GM18873 (cell line): ENCODE results near the gene ARG2.
"Not testable (repeated sequence)": the region's sequence is repeated elsewhere in the genome, so short reads cannot be mapped to it uniquely, and the experiment has no call there.

ENCODE experiments used
- ATAC-seq: cut with Tn5 transposase; IDR thresholded peaks from one replicate; pipeline ENCODE4 v1.9.1; 2021; ENCODE audit warnings: mild to moderate bottlenecking, moderate library complexity, moderate number of reproducible peaks; ENCODE audit not compliant: unreplicated experiment, low FRiP score

ARG2 gene

DNA sequence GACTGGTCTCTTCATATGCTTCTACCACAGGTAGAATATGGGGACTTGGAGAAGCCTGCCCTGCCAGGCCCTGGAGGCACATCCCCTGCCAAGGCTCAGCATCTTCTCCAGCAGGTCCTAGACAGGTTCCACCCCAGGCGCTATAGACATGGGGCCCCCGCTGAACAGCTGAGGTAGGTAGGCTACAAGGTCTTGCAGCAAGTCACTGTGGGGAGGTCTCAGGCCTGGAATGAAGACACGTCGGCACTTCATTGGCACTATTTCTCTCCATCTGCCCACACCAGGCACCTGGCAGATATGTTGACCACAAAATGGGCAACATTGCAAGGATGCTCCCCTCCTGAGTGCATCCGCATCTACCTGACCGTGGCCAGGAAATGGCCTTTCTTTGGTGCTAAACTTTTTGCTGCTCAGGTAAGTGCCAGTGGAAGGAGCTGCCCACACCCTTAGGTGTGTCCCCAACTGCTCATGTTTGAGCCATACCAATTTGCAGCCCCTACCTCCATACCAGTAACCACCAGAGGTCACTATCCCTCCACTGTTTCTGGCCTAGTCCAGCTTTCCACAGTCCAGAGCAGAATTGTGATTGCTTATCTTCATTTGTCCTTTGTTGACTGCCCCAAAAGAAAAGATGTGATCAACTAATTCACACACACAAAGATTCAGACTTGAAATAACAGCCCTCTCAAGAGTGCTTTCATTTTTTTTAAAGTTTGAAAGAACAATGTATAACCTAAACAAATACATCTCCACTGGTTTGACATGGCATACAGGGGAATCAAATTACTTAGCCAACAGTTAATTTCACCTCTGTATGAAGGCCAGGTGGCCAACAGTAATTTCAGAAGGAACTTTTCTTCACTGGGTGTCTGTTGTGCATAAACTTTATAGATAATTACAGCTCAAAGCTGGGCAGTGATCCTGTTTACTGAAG is 35.7 kb upstream of the ARG2 start:
- ATAC-seq, result no peak

DNA sequence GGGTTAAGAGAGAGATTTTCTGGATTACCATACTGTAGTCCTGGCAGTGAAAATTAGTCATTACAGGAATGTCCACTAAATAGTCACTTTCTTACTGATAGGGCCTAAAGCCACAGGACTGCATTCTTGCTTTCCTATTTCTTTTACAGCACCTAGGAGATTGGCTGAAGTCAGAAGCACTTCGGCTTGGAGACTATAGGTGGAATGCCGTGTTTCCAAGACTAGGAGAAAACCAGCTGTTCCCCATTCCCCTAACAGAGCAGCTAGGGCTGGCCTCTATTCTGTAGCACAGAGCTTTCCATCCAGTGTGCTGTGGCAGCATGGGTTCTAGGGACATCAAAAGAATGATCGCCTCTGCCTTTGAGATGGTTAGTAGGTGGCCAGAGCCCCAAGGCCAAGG is 34.7 kb upstream of the ARG2 start:
- ATAC-seq, result no peak

DNA sequence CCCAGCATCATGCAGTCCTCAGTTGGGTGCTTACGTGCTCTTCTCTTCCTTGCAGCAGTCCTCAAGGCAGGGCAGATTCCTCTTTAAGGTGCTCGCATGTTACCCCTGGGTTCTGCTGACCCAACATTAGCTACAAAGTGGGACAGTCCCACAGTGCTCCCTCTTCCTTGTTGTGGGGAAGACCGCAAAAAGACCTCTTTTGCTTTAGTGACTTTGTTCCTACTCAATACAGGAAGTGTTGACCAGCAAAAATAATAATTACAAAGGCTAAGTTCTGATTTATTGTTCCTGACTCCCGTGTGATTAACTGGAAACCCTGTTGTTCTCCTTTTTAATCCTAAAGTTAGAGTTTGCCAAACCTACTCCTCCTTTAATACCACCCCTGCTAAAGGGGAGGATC is 33.4 kb upstream of the ARG2 start:
- no peak for ATAC-seq

DNA sequence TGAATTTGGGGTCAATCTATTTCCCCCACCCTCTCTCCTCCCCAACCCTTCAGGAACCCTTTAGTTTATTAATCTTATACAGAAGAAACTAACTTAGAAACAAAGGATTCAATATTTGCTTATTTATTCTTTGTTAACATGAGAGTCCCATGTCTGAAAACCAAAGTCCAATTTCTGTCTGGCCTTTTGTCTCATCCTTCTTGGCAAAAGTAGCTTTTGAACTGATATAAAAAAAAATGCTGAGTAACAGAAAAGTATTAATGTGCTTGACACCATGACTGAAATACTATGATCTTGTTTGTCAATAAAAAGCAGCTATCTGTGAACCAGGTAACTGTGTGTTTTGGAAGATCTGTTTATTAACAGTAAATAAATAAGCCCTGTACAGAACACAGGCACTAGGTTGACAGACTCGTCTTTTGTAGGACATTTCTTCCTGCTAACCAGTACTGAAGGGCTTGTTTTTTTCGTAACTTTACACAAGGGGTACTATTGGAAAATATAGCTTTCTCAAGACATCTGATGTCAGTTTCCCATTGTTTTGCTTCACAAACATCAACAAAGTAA is 30.4 kb upstream of the ARG2 start:
- no peak for ATAC-seq

DNA sequence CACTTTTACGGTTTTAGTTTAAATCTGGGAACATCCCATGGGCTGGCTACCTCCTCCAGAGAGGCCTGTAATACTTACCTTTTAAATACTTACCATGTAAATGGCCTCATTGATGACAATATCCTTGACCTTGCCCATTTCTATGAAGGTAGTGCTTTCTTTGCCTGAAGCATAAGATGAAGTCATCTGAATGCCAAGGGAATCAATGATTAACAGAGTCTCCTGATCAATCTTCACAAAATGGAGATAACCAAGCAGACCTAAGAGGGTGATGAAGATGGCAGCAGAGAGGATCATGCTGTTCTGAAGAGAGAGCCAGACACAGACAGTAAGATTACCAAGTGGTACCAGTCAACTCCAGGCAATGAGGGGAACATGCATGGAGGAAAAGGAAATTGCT is 26.1 kb upstream of the ARG2 start:
- not testable (repeated sequence) for ATAC-seq

DNA sequence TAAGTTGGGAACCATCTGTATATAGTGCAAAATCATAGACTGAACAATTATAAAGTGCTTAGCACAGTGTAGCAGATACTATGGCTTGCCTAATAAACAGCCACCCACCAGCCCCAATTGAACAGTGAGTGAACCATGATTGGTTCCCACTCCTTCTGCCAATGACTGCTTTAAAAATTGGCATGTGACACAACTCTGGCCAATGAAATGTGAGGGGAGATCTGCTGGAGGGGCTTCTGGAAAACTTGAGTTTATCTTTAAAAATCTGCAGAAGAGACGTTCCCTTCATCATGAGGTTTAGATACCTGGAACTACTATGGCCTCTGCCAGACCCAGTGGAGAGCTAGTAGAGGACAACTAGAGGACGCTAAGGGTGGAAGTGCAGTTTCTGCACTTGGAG is 24.3 kb upstream of the ARG2 start:
- ATAC-seq, result no peak

DNA sequence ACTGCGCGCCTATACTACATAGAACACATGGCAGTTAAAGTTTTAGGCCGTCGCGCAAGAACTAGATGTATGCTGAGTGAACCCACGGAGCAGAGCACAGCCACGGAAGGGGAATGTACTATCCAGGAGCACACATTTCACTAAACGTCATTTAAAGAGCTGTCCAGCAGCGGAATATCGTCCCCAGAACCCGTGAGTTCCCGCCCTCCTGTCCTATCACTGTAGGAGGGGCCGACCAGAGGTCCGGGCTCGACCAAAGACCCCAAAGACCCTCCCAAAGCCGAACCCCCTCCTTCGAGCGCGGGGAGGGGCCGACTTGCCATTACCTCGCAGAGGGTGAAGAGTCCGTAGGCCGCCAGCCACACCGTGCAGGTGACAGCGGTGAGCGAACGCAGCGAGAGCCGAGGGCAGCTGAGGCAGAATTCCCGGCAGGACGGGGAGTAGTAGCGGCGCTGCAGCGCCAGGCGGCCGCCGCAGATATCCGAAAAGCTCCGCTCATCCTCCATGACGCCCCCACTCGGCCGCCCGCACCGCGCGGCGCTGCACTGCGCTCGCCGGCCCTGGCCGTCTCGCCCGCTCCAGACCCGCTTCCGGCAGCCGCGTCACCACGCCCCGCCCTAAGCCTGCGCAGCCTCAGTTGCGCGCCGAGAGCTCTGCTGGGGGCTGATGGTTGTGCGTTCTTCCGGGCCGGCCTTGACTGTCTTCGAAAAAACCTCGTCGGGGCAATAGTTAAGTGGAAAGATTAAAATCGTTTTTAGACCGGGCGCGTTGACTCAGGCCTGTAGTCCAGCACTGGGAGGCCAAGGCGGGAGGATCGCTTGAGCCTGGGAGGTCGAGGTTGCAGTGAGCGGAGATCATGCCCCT is 19.8 kb upstream of the ARG2 start, which contains the start of gene PIGH:
Gene PIGH (minus strand): TSS at position 571 of the 864 bp plus-strand sequence. CDS start 65 bp downstream, at position 506.
- ATAC-seq, result peak; percentile 73

DNA sequence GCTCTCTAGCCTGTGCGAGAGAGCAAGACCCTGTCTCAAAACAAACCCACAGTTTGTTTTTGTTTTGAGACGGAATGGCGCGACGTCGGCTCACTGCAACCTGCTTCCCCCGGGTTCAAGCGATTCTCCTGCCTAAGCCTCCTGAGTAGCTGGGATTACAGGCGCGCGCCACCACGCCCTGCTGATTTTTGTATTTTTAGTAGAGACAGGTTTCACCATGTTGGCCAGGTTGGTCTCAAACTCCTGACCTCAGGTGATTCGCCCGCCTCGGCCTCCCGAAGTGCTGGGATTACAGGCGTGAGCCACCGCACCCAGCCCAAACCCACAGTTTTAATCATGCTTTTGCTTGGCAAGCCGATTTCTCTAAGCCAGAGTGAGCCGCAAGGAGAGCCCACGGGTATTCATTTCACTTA is 19.2 kb upstream of the ARG2 start:
- not testable (repeated sequence) for ATAC-seq

DNA sequence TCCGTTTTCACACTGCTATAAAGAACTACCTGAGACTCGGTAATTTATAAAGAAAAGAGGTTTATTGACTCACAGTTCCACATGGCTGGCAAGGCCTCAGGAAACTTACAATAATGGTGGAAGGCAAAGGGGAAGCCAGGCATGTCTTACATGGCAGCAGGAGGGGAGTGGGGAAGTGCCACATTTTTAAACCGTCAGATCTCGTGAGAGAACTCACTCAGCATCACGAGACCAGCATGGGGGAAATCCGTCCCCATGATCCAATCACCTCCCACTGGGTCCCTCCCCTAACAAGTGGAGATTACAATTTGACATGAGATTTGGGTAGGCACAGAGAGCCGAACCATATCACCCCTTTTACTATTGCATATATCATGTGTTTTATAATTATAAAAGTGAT is 17.6 kb upstream of the ARG2 start:
- no peak for ATAC-seq

DNA sequence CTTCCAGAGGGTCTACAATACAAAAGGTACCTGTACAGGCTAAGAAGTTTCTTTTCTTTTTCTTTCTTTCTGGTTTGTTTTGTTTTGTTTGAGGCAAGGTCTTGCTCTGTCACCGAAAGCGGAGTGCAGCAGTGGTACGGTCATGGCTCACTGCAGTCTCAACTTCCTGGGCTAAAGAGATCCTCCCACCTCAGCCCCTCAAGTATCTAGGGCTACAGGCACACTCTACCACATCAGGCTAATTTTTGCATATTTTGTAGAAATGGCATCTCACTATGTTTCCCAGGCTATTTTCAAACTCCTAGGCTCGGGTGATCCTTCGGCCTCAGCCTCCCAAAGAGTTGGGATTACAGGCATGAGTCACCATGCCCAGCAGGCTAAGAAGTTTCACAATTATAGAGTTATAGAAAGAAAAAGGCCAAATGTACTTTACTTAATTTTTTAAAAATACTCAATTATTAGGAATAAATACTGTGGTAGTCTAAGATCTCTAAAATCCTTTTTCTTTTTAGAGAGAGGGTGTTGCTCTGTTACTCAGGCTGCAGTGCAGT is 16.6 kb upstream of the ARG2 start:
- peak; percentile 55 for ATAC-seq

DNA sequence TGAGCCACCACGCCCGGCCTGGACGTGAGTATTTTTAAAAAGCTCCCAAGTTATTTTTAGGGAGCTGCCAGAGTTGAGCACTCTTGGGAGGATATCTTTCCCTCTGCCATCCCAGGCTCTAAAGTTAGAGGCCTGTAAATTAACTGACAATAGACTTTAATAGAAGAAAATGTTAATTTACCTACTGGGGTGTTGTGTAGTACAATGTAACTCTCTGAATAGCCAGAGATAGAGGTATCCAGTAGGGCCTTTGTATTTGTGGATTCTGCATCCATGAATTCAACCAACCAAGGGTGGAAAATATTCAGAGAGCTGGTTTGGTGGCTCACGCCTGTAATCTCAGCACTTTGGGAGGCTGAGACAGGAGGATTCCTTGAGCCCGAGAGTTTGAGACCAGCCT is 12.1 kb upstream of the ARG2 start:
- no peak for ATAC-seq

DNA sequence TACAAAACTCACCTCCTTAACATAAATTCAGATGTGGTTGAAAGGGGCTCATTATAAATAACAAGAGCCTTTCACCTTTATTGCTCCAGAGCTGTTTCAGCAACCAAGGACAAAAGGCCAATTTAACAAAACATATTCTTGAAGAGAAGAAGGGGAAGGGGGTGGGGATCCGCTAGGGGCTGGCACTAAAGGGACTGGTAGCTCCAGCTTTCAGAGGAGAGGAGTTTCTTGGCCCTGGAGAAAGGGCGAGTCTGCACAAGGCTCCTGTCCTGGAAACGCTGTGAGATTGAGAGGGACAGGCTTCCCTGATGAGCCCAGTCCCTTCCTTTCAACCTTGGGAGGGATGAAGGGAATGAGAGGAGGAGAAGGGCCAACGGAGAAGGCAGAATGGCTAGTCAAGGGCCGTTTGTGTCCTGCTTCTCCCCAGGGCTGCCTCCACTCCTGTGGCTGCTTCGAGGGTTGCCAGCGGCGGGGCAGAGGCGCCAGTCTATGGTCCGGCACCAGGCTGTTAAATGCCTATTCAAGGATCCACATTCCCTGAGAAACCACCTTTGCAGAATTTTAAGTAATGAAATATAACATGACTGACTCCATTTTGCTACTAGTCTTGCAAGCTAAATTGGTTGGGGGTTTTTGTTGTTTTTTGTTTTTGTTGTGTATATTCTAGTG is 9.9 kb upstream of the ARG2 start:
- ATAC-seq, result no peak

DNA sequence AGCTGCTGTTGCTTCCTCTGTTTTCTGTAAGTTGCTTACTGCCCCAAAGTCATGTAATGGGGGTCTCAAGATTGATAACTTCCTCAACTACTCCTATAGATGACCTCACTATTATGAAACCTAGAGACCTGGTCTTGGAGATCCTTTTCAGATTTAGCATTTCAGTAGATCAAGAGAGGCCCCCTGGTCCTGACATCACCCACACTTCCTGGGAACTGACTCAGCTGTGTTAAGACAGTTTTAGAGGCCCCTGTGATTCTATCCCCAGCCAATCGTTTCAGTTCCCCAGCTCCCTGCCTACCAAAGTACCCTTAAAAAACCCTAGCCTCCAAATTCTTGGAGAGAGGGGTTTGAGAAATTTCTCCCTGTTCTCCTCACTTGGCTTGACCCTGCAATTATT is 9.2 kb upstream of the ARG2 start:
- ATAC-seq, result no peak

DNA sequence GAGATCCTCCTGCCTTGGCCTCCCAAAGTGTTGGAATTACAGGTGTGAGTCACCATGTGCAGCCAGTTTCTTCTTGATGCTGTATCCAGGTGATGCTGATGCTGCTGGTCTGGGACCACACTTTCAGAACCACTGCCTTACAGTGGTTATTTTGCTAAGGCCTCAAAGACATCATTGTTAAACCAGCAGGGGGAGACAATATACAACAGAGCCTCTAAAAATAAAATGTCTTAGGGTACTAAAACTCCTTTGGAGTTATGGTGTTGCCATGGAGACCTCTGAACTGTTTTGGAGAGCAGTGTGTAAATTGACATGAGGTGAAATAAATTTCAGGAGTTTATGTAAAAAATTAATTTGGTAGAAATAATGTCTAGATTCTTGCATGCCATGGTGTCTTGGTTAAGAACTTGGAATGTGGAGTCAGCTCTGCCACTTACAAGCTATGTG is 1.1 kb upstream of the ARG2 start:
- no peak for ATAC-seq

DNA sequence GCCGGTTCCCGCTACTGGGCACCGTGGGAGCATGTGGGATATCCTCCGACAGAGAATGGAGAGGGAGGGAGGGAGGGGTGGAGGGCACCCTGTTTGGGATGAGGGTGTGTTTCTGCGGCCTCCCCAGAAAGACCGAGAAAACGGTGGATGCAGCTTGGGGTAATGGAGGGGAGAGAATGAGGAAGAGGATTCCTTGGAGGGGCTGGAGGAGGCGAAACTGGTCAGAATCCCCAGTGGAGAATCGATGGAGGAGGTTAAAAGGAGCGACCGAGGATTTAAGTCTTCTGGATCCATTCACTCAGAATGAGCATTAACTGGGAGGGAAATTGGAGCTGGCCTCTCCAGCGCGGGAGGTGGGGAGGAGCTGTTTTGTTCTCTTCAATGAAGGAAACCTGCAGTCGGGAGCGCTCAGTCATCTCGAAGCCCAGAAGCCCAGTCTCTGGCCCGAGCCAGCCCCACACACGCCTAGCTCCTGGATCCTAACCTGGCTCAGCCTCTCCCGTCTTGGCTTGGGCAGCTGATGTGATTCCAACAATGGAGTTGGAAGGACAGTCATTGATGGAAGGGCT is 581 bp downstream of the ARG2 start:
- ATAC-seq, result no peak

DNA sequence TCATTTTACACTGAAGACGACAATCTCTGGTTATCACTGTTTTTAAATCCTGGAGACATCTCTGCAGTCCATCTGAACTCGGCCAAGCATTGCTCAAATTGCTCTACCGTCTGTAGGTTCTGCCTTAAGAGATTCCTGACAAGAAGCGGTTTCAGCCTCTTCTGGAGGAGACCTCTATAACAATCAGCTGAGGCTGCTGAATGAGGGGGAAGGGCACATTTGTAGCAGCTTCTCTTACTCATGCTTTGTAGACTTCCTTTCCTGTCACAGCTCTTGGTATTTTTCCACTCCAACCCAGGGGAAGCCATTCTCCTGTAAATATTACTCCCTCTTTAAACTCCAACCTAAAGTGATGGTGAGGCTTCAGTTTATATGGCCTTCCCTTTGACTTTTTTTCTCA is 3.0 kb downstream of the ARG2 start:
- no peak for ATAC-seq

DNA sequence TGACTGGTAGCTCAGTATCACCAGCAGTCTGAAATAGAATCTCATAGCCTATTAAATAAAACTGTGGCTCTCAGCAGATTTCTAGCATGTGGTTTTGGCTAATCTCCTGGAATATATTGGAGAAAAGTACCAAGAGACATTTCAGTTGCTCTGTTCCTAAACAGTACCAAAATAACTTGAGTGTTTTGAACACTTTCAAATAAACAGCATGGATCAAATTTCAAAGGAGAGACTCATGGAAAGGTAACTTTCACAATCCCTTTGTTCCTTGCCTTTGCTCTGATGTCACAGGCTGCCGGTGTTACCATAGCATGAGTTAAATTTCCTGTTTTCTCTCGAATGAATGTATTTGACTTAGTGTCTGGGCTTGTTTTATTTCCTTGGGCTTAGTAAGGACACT is 3.4 kb downstream of the ARG2 start:
- ATAC-seq, result no peak

DNA sequence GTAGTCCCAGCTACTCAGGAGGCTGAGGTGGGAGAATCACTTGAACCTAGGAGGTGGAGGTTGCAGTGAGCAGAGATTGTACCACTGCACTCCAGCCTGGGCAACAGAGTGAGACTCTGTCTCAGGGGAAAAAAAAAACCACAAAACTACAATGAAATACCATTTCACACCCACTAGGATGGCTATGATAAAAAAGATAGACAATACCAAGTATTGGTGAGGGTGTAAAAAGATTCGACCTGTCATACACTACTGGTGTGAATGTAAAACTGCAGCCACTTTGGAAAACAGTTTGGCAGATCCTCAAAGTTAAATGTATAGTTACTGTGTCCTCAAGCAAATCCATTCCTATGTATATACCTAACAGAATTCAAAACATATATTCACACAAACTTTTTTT is 6.4 kb downstream of the ARG2 start:
- ATAC-seq, result not testable (repeated sequence)

DNA sequence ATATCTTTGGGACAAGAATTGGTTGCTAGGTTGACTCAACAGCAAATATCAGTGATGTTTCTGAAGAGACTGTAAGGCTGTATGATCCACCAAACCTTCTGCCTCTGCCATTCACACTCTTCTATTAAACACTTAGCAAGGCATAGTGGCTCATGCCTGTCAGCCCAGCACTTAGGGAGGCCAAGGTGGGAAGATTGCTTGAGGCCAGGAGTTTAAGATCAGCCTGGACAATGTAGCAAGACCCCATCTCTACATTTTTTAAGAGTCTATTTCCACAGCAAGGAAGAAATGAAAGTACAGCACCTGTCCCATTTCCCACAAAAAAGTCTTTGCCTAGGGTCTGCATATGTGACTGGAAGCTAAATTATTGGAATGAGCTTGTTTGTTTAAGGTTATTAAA is 7.8 kb downstream of the ARG2 start:
- ATAC-seq, result no peak

DNA sequence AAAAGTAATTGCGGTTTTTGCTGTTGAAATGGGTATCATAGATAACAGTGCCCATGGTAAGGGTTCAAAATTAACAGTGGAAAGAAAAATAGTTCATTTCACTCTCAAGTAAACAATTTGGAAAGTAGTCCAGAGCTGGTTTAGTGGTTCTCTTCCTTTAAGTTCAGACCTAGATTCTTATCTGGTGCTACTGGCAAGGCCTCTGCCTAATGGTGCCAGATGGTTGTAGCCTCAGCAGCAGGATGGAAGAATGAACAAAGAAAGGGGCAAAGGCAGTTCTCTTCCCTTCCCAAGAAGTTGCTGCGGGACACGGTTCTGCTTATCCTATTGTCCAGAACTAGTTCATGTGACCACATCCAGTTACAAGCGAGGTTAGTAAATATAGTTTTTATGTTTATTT is 10.5 kb downstream of the ARG2 start:
- no peak for ATAC-seq
